Head of caudate nucleus (tissue), 42 donors: Measurements from ENCODE around the gene PDE4D.

ENCODE experiments used
- DNase-seq, 42 donors: peaks; one replicate each; pipeline versions ENCODE4 v3.0.0 to v3.0.0-alpha.2; 2020 to 2021; ENCODE audit warnings: mixed read lengths in 7 of 42
- intact Hi-C: fragments of 100-400 bp; cut with DNase I; formaldehyde crosslinking; loops from one replicate; pipeline ENCODE4 v1.15.0; 2022

Gene PDE4D

GRCh38 chr5:59293700-59294099, 599.8 kb downstream of the PDE4D start:
- intact Hi-C loops, result no loop called here
- DNase-seq, result no peak

- DNase-seq, result no peak
- intact Hi-C loops, result no loop called here
Observed at GRCh38 chr5:59291941-59292340, 601.6 kb downstream of the PDE4D start.

GRCh38 chr5:59287884-59288283, 605.6 kb downstream of the PDE4D start:
- intact Hi-C loops, result no loop called here
- no peak for DNase-seq

- intact Hi-C loops, result no loop called here
Observed at GRCh38 chr5:59287361-59287760, 606.2 kb downstream of the PDE4D start.

GRCh38 chr5:59286510-59286909, 607.0 kb downstream of the PDE4D start:
- intact Hi-C loops, result no loop called here
- DNase-seq, result no peak

More at GRCh38 chr5:59287361-59287760, 606.2 kb downstream of the PDE4D start:
- DNase-seq, result no peak

GRCh38 chr5:59285300-59286016, 608.1 kb downstream of the PDE4D start:
- DNase-seq, result no peak
- intact Hi-C loops, result no loop called here

- intact Hi-C loops, result no loop called here
- DNase-seq, result no peak
Observed at GRCh38 chr5:59282726-59283125, 610.8 kb downstream of the PDE4D start.

- intact Hi-C loops, result no loop called here
- no peak for DNase-seq
Observed at GRCh38 chr5:59279979-59280378, 613.5 kb downstream of the PDE4D start.

- no peak for DNase-seq
- intact Hi-C loops, result no loop called here
Observed at GRCh38 chr5:59276917-59277372, 616.6 kb downstream of the PDE4D start.

GRCh38 chr5:59276325-59276675, 617.2 kb downstream of the PDE4D start:
- no peak for DNase-seq
- intact Hi-C loops, result no loop called here

GRCh38 chr5:59275510-59276324, 617.8 kb downstream of the PDE4D start:
- intact Hi-C loops, result no loop called here
- DNase-seq, result peak in 5 of 42 donors; percentile 5 to 23 (median 11)

GRCh38 chr5:59275170-59275509, 618.4 kb downstream of the PDE4D start:
- intact Hi-C loops, result no loop called here
- no peak for DNase-seq

GRCh38 chr5:59274106-59274636, 619.4 kb downstream of the PDE4D start:
- no peak for DNase-seq
- intact Hi-C loops, result no loop called here

GRCh38 chr5:59272809-59273427, 620.6 kb downstream of the PDE4D start:
- intact Hi-C loops, result no loop called here
- DNase-seq, result no peak

- intact Hi-C loops, result no loop called here
- no peak for DNase-seq
Observed at GRCh38 chr5:59268756-59269415, 624.6 kb downstream of the PDE4D start.

GRCh38 chr5:59267033-59267432, 626.5 kb downstream of the PDE4D start:
- DNase-seq, result no peak
- intact Hi-C loops, result no loop called here

- intact Hi-C loops, result no loop called here
- DNase-seq, result no peak
Observed at GRCh38 chr5:59266410-59266809, 627.1 kb downstream of the PDE4D start.

GRCh38 chr5:59264639-59265245, 628.8 kb downstream of the PDE4D start:
- no peak for DNase-seq

GRCh38 chr5:59264013-59264412, 629.5 kb downstream of the PDE4D start:
- intact Hi-C loops, result no loop called here

More at GRCh38 chr5:59264639-59265245, 628.8 kb downstream of the PDE4D start:
- intact Hi-C loops, result no loop called here

More at GRCh38 chr5:59264013-59264412, 629.5 kb downstream of the PDE4D start:
- no peak for DNase-seq
